ENCODE measurements around the gene LTB4R. TPM values are rescaled to one million over a fixed set of nuclear protein-coding genes. Genes with fewer than 3 reads are reported as not detected.

Gene LTB4R, protein sequence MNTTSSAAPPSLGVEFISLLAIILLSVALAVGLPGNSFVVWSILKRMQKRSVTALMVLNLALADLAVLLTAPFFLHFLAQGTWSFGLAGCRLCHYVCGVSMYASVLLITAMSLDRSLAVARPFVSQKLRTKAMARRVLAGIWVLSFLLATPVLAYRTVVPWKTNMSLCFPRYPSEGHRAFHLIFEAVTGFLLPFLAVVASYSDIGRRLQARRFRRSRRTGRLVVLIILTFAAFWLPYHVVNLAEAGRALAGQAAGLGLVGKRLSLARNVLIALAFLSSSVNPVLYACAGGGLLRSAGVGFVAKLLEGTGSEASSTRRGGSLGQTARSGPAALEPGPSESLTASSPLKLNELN
- polyA plus RNA-seq = 10 to 100 TPM; 12.4 to 13.7 (median 12.7) TPM

- DNase-seq = peak; percentile 82 to 84 (median 84)
- Mint-ChIP-seq H3K36me3 (peaks cover 5 to 24% (median 14%) of the 10 kb centered on the region in 3 donors), H3K4me3 (peak within 1 kb of the TSS; percentile 79 to 95 (median 84)), H3K27me3 (ENCODE audit: low read depth in 3 of 3) (peaks cover 8 to 17% (median 10%) of the 10 kb centered on the region in 3 donors), H3K9me3 (no peaks in the 10 kb centered on the region), H3K4me1 (peaks cover 75 to 77% of the 10 kb centered on the region in 2 donors), H3K27ac (peak within 1 kb of the TSS; percentile 91 to 99 (median 96))
Measured at GRCh38 chr14:24310646-24311604, at the start of gene LTB4R. Gene LTB4R (plus strand): TSS chr14:24311502. CDS start chr14:24315652, 4,150 bp downstream.

GRCh38 chr14:24261969-24262327 is 49.4 kb upstream of the LTB4R start:
- H3K4me3 Mint-ChIP-seq = no peak overlapping the region
- DNase-seq = no peak
- H3K27ac Mint-ChIP-seq = no peak overlapping the region
- H3K4me1 Mint-ChIP-seq = peaks cover 0 to under 1% of the 10 kb centered on the region in 2 donors
- peaks cover 0 to 3% (median 0%) of the 10 kb centered on the region in 3 donors for H3K27me3 Mint-ChIP-seq (ENCODE audit: low read depth in 3 of 3)
- H3K36me3 Mint-ChIP-seq = peaks cover 6 to 22% (median 12%) of the 10 kb centered on the region in 3 donors
- H3K9me3 Mint-ChIP-seq = no peaks in the 10 kb centered on the region

GRCh38 chr14:24262821-24263733 is 48.2 kb upstream of the LTB4R start, which contains the start of gene TGM1:
Gene TGM1 (minus strand): TSS chr14:24263177. CDS start chr14:24262352, 825 bp downstream.
- no peaks in the 10 kb centered on the region for H3K9me3 Mint-ChIP-seq
- peak within 1 kb of the TSS in 1 of 6 donors; percentile 17 for H3K27ac Mint-ChIP-seq
- peaks cover 11 to 27% (median 17%) of the 10 kb centered on the region in 3 donors for H3K36me3 Mint-ChIP-seq
- no peak for DNase-seq
- peaks cover 0 to 3% (median 1%) of the 10 kb centered on the region in 3 donors for H3K27me3 Mint-ChIP-seq (ENCODE audit: low read depth in 3 of 3)
- H3K4me1 Mint-ChIP-seq = peaks cover 0 to 3% of the 10 kb centered on the region in 2 donors
- no peak within 1 kb of the TSS for H3K4me3 Mint-ChIP-seq

- no peaks in the 10 kb centered on the region for H3K9me3 Mint-ChIP-seq
- H3K4me3 Mint-ChIP-seq = no peak overlapping the region
- peaks cover 11 to 28% (median 17%) of the 10 kb centered on the region in 3 donors for H3K36me3 Mint-ChIP-seq
- peaks cover 0 to 3% of the 10 kb centered on the region in 2 donors for H3K4me1 Mint-ChIP-seq
- H3K27ac Mint-ChIP-seq = peak overlapping the region in 1 of 6 donors; percentile 17
- no peak for DNase-seq
- H3K27me3 Mint-ChIP-seq (ENCODE audit: low read depth in 3 of 3) = peaks cover 0 to 3% (median 1%) of the 10 kb centered on the region in 3 donors
Measured at GRCh38 chr14:24263848-24264247, 47.5 kb upstream of the LTB4R start.

DNA sequence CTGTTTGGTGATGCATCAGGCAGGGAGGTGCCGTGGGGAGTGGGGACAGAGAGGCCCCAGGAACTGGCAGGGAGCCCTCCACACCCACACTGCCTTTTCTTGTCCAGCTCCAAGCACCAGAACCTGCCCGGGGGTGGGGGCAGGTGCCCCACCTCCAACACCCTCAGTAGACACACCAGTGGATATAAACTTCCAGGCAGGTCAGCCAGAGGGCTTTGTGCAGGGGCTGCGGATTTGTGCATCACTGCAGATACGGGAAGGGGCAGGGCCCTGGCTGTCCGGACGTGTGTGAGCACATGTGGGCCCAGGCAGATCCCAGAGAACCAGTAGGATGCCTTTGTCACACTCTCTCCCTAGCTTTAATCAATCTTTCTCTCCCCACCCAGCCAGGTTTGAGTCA is 47.0 kb upstream of the LTB4R start:
- H3K27me3 Mint-ChIP-seq (ENCODE audit: low read depth in 3 of 3) = peaks cover 0 to 3% (median 1%) of the 10 kb centered on the region in 3 donors
- peaks cover 11 to 31% (median 17%) of the 10 kb centered on the region in 3 donors for H3K36me3 Mint-ChIP-seq
- no peaks in the 10 kb centered on the region for H3K9me3 Mint-ChIP-seq
- H3K27ac Mint-ChIP-seq = no peak overlapping the region
- no peak for DNase-seq
- H3K4me3 Mint-ChIP-seq = no peak overlapping the region
- peaks cover 0 to 3% of the 10 kb centered on the region in 2 donors for H3K4me1 Mint-ChIP-seq

DNA sequence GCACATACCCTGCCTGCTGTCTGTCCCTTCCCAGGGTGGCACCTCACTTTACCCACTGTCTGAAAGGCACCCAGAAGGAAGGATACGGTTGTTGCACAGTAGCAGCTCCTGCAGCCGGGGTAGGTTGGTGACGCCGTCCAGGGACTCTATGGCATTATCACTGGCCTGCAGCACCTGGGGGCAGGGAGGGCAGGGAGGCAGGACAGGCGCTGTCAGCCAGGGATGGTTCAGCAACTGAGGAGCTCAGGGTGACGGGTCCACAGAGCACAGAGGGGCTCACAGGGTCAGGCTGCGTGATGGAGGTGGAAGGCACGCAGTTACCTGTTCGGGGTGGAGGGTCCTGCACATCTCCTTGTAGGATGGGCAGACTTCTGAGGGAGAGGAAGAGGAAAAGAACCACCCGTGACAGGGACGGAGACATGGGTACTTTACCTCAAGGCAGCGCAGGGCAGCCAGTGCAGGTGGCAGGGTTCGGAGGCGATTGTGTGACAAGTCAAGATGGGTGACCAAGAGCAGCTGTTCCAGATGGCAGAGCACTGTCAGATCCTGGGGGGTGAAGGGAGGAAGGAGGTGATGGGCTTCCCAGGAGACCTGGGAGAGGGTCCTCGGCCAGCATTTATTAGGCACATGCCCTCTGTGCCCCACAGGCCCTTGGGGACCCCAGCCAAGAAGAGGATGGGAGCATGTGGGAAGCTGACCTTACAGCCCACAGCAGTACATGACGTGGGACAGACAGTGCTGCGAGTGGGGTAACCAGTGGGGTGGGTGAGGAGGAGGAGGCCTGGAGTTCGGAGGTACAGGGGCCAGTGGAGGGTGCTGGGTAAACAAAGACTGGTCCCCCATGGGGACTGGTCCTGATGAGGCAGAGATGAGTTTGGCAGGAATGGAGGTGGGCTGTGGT is 44.7 kb upstream of the LTB4R start:
- H3K9me3 Mint-ChIP-seq = no peaks in the 10 kb centered on the region
- DNase-seq = no peak
- peak overlapping the region in 4 of 6 donors; percentile 29 to 74 (median 58) for H3K27ac Mint-ChIP-seq
- peaks cover 6% of the 10 kb centered on the region in 3 donors for H3K27me3 Mint-ChIP-seq (ENCODE audit: low read depth in 3 of 3)
- peaks cover 11 to 15% of the 10 kb centered on the region in 2 donors for H3K4me1 Mint-ChIP-seq
- H3K36me3 Mint-ChIP-seq = peaks cover 11 to 26% (median 17%) of the 10 kb centered on the region in 3 donors
- no peak overlapping the region for H3K4me3 Mint-ChIP-seq

- no peak for DNase-seq
- Mint-ChIP-seq H3K4me1 (peaks cover 20 to 24% of the 10 kb centered on the region in 2 donors), H3K27me3 (ENCODE audit: low read depth in 3 of 3) (peaks cover 9 to 13% (median 12%) of the 10 kb centered on the region in 3 donors), H3K9me3 (no peaks in the 10 kb centered on the region), H3K36me3 (peaks cover 11 to 24% (median 17%) of the 10 kb centered on the region in 3 donors), H3K27ac (peak overlapping the region in 2 of 6 donors; percentile 65 to 74), H3K4me3 (no peak overlapping the region)
Measured at GRCh38 chr14:24267516-24267915, 43.8 kb upstream of the LTB4R start.

DNA sequence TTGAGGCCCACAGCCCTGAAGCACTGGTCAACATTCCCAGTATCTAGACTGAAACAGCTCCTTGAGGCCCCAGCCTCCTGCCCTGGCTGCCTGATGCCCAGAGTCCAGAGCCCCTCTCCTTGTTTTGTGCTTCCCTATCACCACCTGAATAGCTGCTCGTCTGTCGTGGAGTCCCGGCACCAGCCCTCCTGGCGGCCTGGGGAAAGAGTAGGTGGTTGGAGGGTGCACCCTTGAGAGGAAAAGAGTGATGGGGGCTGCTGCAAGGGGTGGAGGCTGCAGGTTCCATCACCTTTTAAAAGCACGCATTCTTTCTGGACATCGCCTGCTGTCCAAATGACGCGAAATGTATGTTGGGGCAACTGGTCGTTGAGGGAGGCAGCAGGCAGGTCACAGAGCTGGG is 43.1 kb upstream of the LTB4R start:
- Mint-ChIP-seq H3K36me3 (peaks cover 11 to 22% (median 17%) of the 10 kb centered on the region in 3 donors), H3K4me1 (peaks cover 27 to 29% of the 10 kb centered on the region in 2 donors), H3K27me3 (ENCODE audit: low read depth in 3 of 3) (peaks cover 9 to 13% (median 12%) of the 10 kb centered on the region in 3 donors), H3K4me3 (no peak overlapping the region), H3K9me3 (no peaks in the 10 kb centered on the region), H3K27ac (no peak overlapping the region)
- DNase-seq = no peak

- peaks cover 11 to 22% (median 17%) of the 10 kb centered on the region in 3 donors for H3K36me3 Mint-ChIP-seq
- peak overlapping the region in 4 of 6 donors; percentile 22 to 79 (median 67) for H3K27ac Mint-ChIP-seq
- peaks cover 32 to 34% of the 10 kb centered on the region in 2 donors for H3K4me1 Mint-ChIP-seq
- H3K27me3 Mint-ChIP-seq (ENCODE audit: low read depth in 3 of 3) = peaks cover 12 to 13% (median 12%) of the 10 kb centered on the region in 3 donors
- peak overlapping the region in 1 of 5 donors; percentile 40 for H3K4me3 Mint-ChIP-seq
- no peaks in the 10 kb centered on the region for H3K9me3 Mint-ChIP-seq
- DNase-seq = no peak
Measured at GRCh38 chr14:24269368-24269767, 41.9 kb upstream of the LTB4R start.

- peaks cover 9 to 13% (median 12%) of the 10 kb centered on the region in 3 donors for H3K27me3 Mint-ChIP-seq (ENCODE audit: low read depth in 3 of 3)
- peaks cover 11 to 22% (median 17%) of the 10 kb centered on the region in 3 donors for H3K36me3 Mint-ChIP-seq
- H3K9me3 Mint-ChIP-seq = no peaks in the 10 kb centered on the region
- no peak for DNase-seq
- peak overlapping the region; percentile 77 to 94 (median 91) for H3K4me3 Mint-ChIP-seq
- peak overlapping the region; percentile 96 to 99 (median 98) for H3K27ac Mint-ChIP-seq
- peaks cover 32 to 34% of the 10 kb centered on the region in 2 donors for H3K4me1 Mint-ChIP-seq
Measured at GRCh38 chr14:24269910-24270536, 41.3 kb upstream of the LTB4R start.

- Mint-ChIP-seq H3K27ac (peak overlapping the region; percentile 96 to 99 (median 98)), H3K4me1 (peaks cover 32 to 34% of the 10 kb centered on the region in 2 donors), H3K36me3 (peaks cover 11 to 22% (median 17%) of the 10 kb centered on the region in 3 donors), H3K4me3 (peak overlapping the region; percentile 77 to 94 (median 91)), H3K27me3 (ENCODE audit: low read depth in 3 of 3) (peaks cover 9 to 13% (median 12%) of the 10 kb centered on the region in 3 donors), H3K9me3 (no peaks in the 10 kb centered on the region)
- no peak for DNase-seq
Measured at GRCh38 chr14:24270537-24271133, 40.7 kb upstream of the LTB4R start.
